Measurements from ENCODE around the gene DNAJC3. TPM values are rescaled to one million over a fixed set of nuclear protein-coding genes. Genes with fewer than 3 reads are reported as not detected.

DNAJC3 gene
- polyA plus RNA-seq, 1 of the 3 experiments (the other 2 are of a cell fraction) = 5.8 TPM

DNA sequence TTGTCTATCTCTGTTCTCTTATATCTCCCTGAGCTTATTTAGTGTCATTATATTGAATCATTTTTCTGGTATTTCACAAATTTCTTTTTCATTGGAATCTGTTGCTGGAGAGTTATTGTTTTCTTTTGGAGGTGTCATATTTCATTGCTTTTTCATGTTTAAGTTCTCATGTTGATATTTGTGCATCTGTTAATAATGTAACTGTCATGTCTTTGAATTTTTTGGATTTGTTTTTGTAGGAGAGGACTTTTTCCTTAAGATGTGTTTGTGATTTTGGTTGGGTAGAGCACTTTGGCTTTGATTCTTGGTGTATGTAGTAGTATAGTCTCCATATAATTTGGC, 64.0 kb downstream of the DNAJC3 start:
- no peak overlapping the region for H3K9ac ChIP-seq
- ChIA-PET CTCF (no interaction called here), POLR2A (no interaction called here)
- no peaks in the 10 kb centered on the region for H3K27me3 ChIP-seq (ENCODE audit: insufficient read depth)
- H3K27ac ChIP-seq (ENCODE audit: low read depth in 2 of 2, low read length in 1 of 2) = no peak overlapping the region
- no peak for DNase-seq
- no peaks in the 10 kb centered on the region for H3K4me1 ChIP-seq (ENCODE audit: control insufficient read depth in 1 of 2, insufficient read depth in 2 of 2, low read depth in 1 of 2, low read length in 1 of 2)
- H3K9me2 ChIP-seq = no peaks in the 10 kb centered on the region
- H3K79me2 ChIP-seq (ENCODE audit: insufficient read depth) = peaks cover 37% of the 10 kb centered on the region; the same call in 1 of the 2 replicates
- H3K4me3 ChIP-seq (ENCODE audit: low read depth in 2 of 2, low read length in 1 of 2) = no peak overlapping the region
- no peaks in the 10 kb centered on the region for H3F3A ChIP-seq (replicated peaks; ENCODE audit: insufficient read depth)
- H2AFZ ChIP-seq (ENCODE audit: low read depth) = no peak overlapping the region
- no peak overlapping the region for H3K4me2 ChIP-seq
- TF ChIP-seq POLR2AphosphoS5 (IDR thresholded peaks at IDR 0.05; ENCODE audit: low read depth, low read length) = no peak
- TF ChIP-seq JUND (IDR thresholded peaks at IDR 0.05) = no peak
- TF ChIP-seq TEAD4 (IDR thresholded peaks at IDR 0.05; ENCODE audit: borderline replicate concordance, insufficient read depth) = no peak
- TF ChIP-seq FOSL2 (IDR thresholded peaks at IDR 0.05; ENCODE audit: borderline replicate concordance, low read depth) = no peak
- TF ChIP-seq RCOR1 (IDR thresholded peaks at IDR 0.05; ENCODE audit: low read length) = no peak
- TF ChIP-seq SIN3A (IDR thresholded peaks at IDR 0.05; ENCODE audit: borderline replicate concordance, low read depth, low read length) = no peak
- no peak for TF ChIP-seq RAD21 (IDR thresholded peaks at IDR 0.05; ENCODE audit: low read length)
- no peak for TF ChIP-seq RXRA (IDR thresholded peaks at IDR 0.05; ENCODE audit: borderline replicate concordance, low read depth)
- no peak for TF ChIP-seq GATA2 (CRISPR knock-in tag; IDR thresholded peaks at IDR 0.05)
- no peak for TF ChIP-seq RFX5 (IDR thresholded peaks at IDR 0.05; ENCODE audit: low read length)
- TF ChIP-seq NFIC (IDR thresholded peaks at IDR 0.05; ENCODE audit: borderline replicate concordance) = no peak
- TF ChIP-seq, protein P1, sequence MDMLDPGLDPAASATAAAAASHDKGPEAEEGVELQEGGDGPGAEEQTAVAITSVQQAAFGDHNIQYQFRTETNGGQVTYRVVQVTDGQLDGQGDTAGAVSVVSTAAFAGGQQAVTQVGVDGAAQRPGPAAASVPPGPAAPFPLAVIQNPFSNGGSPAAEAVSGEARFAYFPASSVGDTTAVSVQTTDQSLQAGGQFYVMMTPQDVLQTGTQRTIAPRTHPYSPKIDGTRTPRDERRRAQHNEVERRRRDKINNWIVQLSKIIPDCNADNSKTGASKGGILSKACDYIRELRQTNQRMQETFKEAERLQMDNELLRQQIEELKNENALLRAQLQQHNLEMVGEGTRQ (IDR thresholded peaks at IDR 0.05; ENCODE audit: borderline replicate concordance, low read depth, low read length) = no peak
- TF ChIP-seq, protein P2, sequence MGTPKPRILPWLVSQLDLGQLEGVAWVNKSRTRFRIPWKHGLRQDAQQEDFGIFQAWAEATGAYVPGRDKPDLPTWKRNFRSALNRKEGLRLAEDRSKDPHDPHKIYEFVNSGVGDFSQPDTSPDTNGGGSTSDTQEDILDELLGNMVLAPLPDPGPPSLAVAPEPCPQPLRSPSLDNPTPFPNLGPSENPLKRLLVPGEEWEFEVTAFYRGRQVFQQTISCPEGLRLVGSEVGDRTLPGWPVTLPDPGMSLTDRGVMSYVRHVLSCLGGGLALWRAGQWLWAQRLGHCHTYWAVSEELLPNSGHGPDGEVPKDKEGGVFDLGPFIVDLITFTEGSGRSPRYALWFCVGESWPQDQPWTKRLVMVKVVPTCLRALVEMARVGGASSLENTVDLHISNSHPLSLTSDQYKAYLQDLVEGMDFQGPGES (IDR thresholded peaks at IDR 0.05; ENCODE audit: low read depth, low read length) = no peak
- TF ChIP-seq, protein P3, sequence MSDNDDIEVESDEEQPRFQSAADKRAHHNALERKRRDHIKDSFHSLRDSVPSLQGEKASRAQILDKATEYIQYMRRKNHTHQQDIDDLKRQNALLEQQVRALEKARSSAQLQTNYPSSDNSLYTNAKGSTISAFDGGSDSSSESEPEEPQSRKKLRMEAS (IDR thresholded peaks at IDR 0.05; ENCODE audit: low read depth) = no peak
- no peak for TF ChIP-seq SMC3 (IDR thresholded peaks at IDR 0.05; ENCODE audit: low read depth, low read length)
- TF ChIP-seq NRF1 (IDR thresholded peaks at IDR 0.05; ENCODE audit: low read depth, low read length) = no peak
- H3K9me3 ChIP-seq = no peaks in the 10 kb centered on the region
- H3K36me3 ChIP-seq (replicated peaks in 1 of 2; ENCODE audit: control insufficient read depth in 1 of 2, insufficient read depth in 2 of 2, low read length in 1 of 2) = no peaks in the 10 kb centered on the region
- H4K20me1 ChIP-seq (ENCODE audit: insufficient read depth) = peaks cover 4% of the 10 kb centered on the region; the same call in 1 of the 2 replicates
